ACHN (cell line): ENCODE data around the gene LDB2.
"Not testable (repeated sequence)": the region's sequence is repeated elsewhere in the genome, so short reads cannot be mapped to it uniquely, and the experiment has no call there.

Source experiments
- DNase-seq: peaks from one replicate; pipeline ENCODE4 v3.0.0-alpha.2; 2015
- in situ Hi-C: cut with HindIII; loops from 2 replicates; pipeline ENCODE4 v1.10.0; 2017; ENCODE audit warnings: low sequenced_read_pairs, low pct_ligation_motif_present, low pct_unique_long_range_greater_than_20kb

The LDB2 gene

DNA sequence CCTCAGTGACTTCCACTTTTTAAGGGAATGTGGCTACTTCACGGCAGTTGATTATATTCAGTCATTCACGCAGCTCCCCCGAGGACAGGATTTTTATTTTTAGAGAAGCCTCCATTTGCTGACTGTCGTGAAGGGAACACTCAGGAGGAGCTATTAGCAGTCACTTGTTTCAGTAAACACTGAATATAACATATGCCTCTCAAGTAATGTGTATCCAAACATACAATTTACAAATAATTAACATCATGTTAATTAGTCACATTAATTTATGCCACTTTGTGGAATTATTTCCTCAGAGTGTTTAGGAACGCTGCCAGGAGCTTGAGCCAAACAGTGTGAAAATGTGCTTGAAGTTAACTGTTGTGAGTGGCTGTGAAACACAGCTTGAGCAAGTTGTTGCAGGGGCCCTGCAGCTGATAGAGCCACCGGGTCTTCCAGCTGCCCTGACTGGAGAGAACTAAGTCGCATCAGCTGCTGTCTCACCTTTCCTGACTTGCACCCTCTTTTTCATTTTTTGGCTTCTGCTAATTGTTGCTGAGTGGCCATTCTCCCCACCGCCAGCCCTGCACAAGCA lies 245.6 kb downstream of the LDB2 start:
- in situ Hi-C loops: no loop called here
- no peak for DNase-seq

DNA sequence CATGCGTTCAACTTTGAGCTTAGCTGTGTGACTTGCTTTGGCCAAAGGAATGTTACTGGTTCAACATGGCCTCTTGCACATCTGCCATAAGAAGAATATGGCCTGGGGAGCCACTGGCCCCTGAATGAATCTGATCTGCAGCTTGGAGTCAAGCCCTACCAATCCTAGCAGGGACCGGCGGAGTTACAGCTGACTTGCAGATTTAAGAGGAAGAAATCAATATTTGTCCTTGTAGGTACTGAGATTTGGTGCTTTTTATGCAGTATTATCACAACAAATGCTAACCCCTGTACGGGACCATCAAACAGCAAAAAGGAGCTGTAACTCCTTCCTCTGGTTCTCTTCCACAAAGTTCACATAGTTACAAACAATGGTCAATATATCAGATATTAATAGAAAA lies 252.0 kb downstream of the LDB2 start:
- in situ Hi-C loops: no loop called here
- DNase-seq: no peak

DNA sequence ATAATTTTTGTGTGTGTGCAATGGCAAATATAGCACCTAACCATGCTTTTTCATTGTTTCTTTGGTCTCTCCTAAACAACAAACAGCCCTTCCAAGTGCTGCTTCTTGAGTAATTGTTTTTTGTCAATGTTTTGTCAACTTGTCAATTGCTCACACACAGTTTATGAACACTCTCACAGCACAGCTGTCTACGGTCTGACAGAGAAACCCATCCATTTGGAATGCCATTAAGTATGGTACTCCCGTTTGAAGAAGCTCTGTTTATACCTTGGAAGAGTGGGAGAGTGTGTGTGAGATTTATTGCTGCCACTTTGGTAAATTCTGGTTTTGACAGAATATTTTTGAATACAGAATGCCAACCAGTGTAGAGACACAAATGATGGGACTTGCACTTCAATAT lies 254.6 kb downstream of the LDB2 start:
- in situ Hi-C loops: no loop called here

DNA sequence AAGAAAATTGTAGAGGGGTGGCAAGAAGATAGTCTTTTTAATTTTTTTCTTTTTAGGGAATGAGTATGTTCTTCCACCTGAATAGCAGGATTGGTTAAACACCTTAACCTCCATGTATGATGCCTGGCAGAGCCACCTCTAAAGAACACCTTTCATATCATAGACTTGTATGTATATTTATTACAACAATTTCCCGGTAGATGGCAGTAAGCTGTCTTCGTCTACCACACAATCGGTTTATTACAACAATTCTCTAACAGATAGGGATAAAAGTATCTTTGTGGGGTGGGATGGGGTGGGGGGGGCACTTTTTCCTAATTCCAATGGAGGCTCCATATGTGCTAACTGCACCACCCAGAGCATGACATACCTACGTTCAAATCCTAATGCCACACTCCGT lies 255.5 kb downstream of the LDB2 start:
- in situ Hi-C loops: no loop called here
- peak; percentile 19 for DNase-seq

More for the DNA sequence above, 254.6 kb downstream of the LDB2 start:
- DNase-seq: no peak

DNA sequence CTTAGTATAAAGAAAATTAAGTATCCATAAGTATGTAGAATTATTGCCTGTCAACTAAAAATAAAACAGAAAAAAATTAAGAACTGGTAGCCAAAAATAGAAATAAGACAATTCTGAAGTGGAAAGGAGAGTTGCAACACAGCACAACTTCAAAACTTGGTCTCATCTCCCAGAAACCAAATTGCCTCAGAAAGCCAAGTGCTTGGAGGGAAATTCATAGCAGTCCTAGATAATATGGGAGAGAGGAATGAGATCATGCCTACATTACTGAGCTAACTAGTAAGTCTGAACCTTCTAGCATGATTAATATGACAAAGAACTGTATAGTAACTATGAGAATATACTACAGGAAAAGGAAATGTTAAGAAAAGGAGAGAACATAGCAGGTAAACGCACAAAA lies 256.5 kb downstream of the LDB2 start:
- DNase-seq: no peak
- in situ Hi-C loops: no loop called here

DNA sequence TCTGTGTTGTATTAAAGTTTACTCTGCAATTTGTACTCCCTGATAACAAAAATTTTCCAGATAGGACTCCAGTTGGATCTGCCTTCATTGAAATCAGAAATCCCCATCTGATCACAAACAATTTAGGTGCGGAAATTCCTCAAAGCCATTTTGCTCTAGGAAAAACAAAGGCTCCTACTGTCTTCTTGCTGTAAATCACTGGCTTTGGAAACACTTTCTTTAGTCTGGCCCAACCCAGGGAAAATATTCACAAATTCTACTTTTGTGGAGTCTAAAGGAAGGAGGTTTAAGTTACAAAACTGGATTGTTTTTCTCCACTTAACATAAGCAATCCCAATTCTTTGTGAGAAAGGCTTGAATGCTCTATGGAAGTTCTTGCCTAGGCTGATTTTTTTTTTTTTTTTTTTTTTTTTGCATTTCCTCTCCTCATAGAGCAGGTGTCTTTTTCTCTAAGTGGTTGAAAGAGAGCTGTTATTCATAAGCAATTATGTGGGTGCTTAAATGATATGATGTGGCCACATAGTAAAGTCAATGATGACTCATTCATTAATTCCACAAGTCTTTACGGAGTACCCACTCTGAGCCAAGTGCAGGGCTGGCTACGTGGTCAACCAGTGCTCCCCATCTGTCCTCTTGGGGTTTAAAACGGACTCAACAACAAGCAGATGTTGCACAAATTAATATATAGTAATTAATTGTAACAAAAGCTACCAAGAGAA lies 261.4 kb downstream of the LDB2 start:
- no peak for DNase-seq
- in situ Hi-C loops: no loop called here

DNA sequence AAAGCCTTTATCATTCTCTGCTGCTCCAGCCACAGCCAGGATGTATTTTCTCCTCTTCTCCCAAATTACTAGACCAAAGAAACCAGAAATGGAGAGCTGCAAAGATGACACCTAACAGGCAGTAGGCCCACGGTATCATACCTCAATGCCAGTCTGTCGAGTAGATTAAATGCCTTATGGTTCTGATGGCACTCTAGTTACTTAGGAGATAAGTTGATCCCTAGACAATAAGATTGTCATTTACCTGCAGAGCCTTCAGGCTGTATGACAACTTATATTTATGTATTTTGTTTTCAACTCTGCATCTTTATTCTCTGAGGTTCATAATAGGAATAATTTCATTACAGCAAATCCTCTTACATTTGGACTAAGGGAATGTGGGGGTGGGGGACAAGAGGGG lies 262.1 kb downstream of the LDB2 start:
- in situ Hi-C loops: no loop called here
- DNase-seq: no peak

DNA sequence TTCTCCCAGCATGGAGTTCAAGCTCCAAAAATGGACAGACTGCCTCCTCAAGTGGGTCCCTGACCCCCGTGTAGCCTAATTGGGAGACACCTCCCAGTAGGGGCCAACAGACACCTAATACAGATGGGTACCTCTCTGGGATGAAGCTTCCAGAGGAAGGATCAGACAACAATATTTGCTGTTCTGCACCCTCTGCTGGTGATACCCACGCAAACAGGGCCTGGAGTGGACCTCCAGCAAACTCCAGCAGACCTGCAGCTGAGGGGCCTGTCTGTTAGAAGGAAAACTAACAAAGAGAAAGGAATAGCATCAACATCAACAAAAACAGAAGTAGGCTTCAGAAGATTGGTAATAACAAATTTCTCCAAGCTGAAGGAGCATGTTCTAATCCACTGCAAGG lies 269.2 kb downstream of the LDB2 start:
- in situ Hi-C loops, DNase-seq: not testable (repeated sequence)

DNA sequence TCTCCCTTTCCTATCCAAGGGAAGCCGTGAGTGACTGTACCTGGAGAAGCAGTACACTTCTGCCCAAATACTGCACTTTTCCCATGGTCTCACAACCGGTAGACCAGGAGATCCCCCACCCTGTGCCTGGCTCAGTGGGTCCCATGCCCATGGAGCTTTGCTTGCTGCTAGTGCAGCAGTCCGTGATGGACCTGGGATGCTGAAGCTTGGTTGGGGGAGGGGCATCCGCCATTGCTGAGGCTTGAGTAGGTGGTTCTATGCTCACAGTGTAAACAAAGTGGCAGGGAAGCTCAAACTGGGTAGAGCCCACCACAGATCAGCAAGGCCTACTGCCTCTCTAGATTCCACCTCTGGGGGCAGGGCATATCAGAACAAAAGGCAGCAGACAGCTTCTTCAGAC lies 269.6 kb downstream of the LDB2 start:
- DNase-seq, in situ Hi-C loops: not testable (repeated sequence)

DNA sequence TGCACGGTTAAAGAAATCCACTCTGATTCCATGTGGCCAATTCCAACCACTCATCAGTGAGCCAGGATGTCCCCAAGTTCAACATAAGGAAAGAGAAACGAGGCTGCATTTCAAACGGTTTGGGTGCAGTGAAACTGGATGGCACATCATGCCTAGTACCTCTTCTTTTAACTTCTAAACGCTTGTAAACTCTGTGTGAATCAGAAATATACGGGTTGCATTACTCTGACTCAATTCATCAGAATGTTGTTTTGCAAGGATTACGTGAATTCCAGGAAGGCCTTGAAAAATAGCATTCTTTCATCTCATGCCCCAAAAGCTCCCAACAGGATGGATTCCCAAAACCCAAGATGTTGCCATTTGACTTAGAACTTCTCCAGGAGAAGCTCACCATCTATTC lies 270.4 kb downstream of the LDB2 start:
- no peak for DNase-seq
- in situ Hi-C loops: no loop called here

DNA sequence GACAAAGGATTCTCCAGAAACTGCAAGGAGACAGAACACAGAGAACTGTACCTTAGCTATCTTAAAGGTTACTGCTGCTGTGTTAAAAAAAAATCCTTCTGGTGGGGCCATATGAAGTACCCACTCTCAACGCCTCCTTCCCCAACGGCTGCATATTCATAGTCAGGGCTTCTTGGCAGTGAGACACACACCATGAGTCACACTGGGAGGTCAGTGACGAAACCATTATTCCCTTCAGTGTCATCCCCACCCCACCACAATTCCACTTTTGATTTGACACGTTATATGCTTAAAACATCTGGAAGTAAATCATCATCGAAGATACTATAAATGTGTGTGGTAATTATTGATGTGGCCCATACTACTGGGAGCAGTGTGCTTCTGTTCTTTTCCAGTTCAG lies 271.5 kb downstream of the LDB2 start:
- no peak for DNase-seq
- in situ Hi-C loops: no loop called here

DNA sequence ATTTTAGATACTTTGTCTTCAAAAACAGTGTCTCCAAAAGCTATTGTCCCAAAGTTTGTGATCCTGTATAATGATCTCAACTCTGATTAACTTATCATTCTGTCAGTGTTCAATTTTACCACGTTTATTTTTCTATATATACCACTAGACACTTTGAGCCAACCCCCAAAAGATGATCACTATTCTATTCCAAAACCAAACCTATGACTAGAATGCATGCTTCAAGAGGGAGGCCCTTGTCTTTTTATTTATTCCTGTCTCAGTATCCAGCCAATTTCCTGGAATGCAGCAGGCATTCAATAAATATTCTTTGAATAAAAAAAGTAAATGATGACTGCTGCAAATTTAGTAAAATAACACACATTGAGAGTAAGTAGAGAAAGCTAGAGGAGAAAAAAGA lies 275.6 kb downstream of the LDB2 start:
- no peak for DNase-seq
- in situ Hi-C loops: no loop called here

DNA sequence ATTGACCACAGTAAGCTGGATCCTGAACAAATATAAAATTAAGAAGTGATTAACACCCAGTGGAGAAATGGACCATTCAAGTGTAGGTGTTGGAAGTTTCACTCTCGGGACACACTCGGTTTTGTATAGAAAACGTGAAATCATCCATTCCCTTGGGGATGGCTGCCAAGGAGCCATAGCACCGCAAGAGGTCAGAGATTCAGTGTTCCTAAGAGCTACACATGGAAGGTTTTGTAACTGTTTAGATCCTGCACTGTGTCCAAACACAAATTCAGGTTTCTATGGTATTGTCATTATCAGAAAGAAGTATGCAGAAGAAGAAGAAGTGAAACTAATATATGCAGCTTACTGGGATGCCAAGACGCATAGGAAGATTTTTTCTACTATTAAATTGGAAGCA lies 281.0 kb downstream of the LDB2 start:
- in situ Hi-C loops: no loop called here

DNA sequence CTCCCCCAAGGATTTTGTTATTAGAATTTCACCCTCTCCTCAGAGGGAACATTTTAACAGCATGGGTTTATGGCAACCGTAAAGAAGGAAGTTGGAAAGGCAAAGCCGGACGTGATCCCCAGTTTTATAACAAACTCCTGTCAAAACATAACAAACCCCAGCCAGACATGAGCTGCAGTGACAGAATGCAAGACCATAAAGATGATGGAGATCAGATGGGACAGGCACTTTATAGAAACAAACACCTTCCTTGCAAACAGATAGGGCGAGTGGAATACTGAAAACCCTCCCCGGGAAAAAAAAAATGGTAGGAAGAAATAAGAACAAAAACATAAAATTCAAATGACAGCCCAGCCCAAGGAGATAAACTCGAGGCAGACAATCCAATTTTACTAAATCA lies 281.4 kb downstream of the LDB2 start:
- DNase-seq: no peak
- in situ Hi-C loops: no loop called here

More for the DNA sequence above, 281.0 kb downstream of the LDB2 start:
- DNase-seq: no peak

DNA sequence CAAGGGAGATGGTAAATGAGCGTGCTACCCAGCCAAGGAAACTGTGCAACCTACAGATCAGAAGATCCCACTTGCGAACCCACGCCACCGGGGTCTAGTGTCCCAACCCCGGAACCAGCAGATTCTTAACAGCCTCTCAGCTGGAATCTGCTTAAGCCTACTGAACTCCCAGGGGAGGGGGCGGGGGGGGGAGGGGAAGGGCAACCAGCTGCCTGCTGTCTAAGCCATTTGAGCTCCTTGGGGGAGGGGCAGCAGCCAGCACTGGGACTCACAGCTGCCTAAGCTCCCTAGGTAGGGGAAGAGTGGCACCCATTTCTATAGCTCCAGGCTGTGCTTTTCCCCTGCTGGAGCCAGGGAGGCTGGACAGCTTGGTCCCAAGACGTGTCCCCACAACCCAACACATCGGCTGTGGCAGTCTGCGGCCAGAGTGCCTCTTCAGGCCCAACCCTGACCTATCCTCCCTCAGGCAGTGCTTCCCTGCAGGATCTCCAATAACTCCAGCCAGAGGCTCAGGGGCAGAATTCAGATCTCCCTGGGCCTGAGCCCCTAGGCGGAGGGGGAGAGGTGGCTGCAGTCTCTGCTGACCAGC lies 289.2 kb downstream of the LDB2 start:
- DNase-seq: no peak
- in situ Hi-C loops: no loop called here

DNA sequence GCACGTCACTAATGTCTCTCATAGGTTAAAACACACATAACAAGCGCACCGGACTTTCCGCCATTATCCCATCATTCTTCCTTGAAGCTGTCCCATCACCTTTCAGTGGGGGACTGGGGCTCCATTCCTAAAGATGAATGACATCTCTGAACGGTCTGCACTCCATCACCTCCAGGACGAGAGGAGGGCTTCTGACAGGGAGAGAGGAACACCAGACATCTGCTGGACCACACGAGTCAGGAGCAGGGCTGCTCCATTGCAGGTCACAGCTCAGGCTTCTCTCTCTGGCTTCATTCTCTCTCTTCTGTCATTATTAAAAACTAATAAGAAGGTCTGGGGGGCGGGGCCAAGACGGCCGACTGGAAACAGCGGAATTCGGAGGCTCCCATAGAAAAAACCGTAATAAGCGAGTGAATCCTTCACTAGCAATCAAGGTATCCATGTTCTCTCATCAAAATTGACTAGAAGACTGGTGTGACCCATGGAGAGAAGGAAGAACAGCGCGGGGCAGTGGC lies 289.8 kb downstream of the LDB2 start:
- in situ Hi-C loops: no loop called here
- DNase-seq: no peak

DNA sequence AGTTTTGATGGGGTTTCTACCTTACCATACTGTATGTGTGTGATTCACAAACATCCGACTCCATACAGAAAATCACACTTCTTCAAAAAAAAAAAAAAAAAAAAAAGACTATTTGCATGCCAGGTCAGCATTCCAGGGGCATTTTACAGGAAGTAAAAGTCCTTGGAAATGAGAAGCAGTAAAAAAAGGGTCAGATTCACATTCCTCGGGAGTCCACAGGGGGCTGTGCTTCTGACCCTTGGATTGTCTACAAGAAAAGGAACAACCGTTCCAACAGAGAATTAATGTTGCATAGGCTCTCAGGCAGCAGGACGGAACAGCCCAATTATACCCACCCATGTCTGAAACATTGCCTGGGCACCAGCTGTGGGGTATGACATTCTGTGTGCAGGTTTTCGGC lies 290.3 kb downstream of the LDB2 start:
- in situ Hi-C loops: no loop called here
- DNase-seq: no peak

DNA sequence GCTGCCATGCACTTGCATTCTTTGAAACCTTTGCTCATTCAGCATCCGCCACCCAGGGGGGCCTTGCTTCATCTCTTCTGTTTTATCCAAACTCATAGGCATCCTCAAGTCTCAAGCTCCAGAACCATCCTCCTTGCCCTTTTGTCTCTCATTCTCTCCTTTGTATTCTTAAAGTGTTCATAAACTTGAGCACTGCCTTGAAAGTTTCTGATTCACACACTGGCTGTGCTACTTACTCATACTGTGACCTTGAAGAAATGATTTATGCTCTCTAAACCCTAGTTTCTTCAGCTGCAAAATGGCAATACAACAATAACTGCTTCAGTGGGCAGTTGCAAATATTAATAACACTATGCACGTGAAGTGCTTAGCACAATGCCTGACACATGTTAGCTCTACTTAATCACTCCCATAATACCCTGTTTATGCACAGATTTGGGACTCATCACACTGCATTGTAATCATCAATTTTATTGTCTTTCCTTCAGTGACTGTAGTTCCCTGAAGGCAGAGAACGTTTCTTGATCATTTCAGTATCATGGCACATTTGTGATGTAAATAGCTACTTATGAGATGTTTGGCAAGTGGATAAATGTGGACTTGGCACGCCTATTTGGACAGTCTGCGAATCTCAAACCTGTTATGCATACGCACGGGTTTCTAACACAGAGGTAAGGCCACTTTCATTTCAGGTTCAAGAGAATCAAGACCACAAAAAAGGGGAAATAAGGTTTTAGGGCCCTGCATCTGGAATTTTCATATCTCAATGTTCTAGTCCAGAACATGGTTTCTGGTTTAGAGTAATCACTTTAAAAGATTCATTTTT lies 291.0 kb downstream of the LDB2 start:
- in situ Hi-C loops: no loop called here
- DNase-seq: no peak

DNA sequence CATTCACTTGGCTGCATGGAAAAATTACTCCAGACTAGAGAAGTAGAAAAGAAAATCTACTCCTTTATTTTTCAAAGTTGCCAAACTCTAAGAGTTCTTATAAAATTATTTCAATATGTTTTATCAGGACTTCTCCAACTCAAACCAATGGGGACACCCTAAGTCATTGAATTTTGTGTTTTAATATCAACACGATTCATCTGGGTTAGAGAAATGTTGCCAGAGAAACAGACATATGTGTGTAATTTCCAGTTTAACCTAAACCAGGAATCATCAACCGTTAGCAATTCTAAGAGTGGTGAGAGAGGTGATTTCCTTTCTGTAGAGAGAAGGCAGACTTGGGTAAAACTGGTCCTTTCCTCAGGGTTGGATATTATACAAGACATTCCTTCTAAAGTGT lies 291.8 kb downstream of the LDB2 start:
- no peak for DNase-seq
- in situ Hi-C loops: no loop called here
